H1 (cell line): ENCODE measurements around the gene AKAP7. TPM values are rescaled to one million over a fixed set of nuclear protein-coding genes. Genes with fewer than 3 reads are reported as not detected.

Source experiments
- BACH1 ChIP-seq: IDR thresholded peaks from 2 replicates; pipeline ENCODE4 v1.6.1; 2012; ENCODE audit warnings: low read length, improper control_type of control experiment
- TAF1 ChIP-seq: IDR thresholded peaks from 2 replicates; pipeline ENCODE4 v1.6.1; 2011; ENCODE audit warnings: mild to moderate bottlenecking, low read depth, low read length
- polyA plus RNA-seq, 7 experiments: library from polyadenylated mRNA; depleted of rRNA in 3 of 7; stranded (reverse) in 5 of 7; unstranded in 2 of 7; fragments of >200 nt in 5 of 7; fragments of 200-250 nt in 2 of 7; gene quantifications; 1 replicate in 5 of 7; 2 replicates in 1 of 7; 4 replicates in 1 of 7; pipeline versions ENCODE4 v1.2.1 to v1.2.3, GENCODE V29; 2011 to 2013; ENCODE audit warnings: missing spikeins in 2 of 7, mixed read lengths in 2 of 7
- total RNA-seq: library from RNA; stranded (reverse); fragmentation: NEBNext Ultra II Directional; extraction: Animal tissue kit (Norgen Biotek cat#: 25700); gene quantifications from 2 replicates; pipeline ENCODE4 v1.2.1, GENCODE V29; 2021

The AKAP7 gene
- total and polyA plus RNA-seq, 2 of the 8 experiments (the other 6 are each of a cell fraction or from before 2014, with no cell fraction given): 4.7 to 16.9 TPM

GRCh38 chr6:131112249-131112648 is 23.0 kb upstream of the AKAP7 start (continued):
- TF ChIP-seq TAF1 (no peak), BACH1 (no peak)
